Bronchus fibroblast of lung (primary cell): ENCODE data around the gene KIAA0753. TPM values are rescaled to one million over a fixed set of nuclear protein-coding genes. Genes with fewer than 3 reads are reported as not detected.

Experiments
- total RNA-seq: library from RNA; depleted of rRNA; stranded (reverse); fragments of >200 nt; gene quantifications from 2 replicates; pipeline ENCODE4 v1.2.3, GENCODE V29; 2015

KIAA0753 gene
- total RNA-seq: 8.4 and 8.8 TPM in 2 replicates

DNA sequence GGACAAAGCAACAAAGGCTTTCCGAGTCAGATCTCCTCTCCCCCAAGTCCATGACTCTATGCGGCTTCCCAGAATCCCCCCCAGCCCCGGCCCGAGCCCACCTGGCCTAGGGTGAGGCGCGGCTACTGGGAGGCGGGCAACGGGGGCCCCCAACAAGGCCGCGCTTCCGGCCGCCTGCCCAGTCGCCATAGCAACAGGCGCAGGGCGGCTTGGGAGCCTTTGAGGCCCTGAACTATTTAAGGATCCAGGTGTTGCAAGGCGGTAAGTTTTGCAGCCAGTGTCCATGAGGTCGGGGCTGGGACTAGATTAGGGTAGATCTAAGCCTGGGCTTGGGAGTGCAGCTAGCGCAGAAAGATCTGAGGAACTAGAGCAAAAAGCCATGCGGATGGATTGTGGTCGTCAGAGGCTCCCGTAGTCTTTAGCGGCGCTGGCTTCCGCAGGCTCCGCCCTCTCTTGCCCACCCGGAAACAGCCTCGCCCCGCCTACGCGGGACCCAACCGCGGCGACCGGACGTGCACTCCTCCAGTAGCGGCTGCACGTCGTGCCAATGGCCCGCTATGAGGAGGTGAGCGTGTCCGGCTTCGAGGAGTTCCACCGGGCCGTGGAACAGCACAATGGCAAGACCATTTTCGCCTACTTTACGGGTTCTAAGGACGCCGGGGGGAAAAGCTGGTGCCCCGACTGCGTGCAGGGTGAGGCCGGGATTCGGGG lies at the start of gene KIAA0753, which contains the start of gene TXNDC17:
KIAA0753 (minus strand) TSS at position 176 of the 711 bp plus-strand sequence. CDS start 5,608 bp downstream, outside the sequence.
TXNDC17 (plus strand) TSS at position 525 of the 711 bp plus-strand sequence; CDS start at position 548, 23 bp downstream.

DNA sequence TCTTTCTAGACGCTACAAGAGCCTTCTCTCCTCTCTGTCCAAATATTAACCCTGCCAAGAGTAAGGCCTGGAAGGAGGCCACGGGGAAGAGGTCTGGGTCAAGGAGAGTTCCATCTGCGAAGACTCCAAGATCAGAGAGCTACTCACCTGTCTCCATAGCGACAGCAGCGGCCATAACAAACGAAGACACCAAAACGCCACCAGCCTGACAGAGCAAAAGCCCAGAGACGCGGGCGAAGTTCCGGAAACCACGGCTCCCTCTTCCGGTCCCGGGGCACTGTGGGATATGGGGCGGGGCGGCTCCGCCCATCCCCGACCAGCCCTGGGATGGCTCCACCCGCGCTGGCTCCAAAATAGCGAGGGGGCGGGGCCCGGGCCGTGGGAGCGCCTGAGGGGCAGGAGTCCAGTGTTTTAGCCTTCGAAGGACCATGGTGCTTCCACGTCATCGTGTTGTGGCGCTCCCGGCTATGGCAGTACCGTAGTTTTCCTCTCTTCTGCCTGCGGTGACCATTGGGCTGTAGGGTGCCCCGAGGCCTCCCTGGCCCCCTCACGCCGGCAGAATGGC lies 10.9 kb upstream of the KIAA0753 start, which contains the start of the genes C17orf100 and MED31:
C17orf100 (plus strand) TSS at position 409 of the 565 bp plus-strand sequence; CDS start at position 561, 152 bp downstream.
MED31 (minus strand) TSS at position 252 of the 565 bp plus-strand sequence; CDS start at position 175, 77 bp downstream.

GRCh38 chr17:6556121-6557039 lies 84.1 kb downstream of the KIAA0753 start, which contains the start of gene PITPNM3:
Gene PITPNM3, minus strand, starts transcription at chr17:6556555. Its CDS starts 149 bp downstream, at chr17:6556406.

Other genes with a start within 250 kb of the KIAA0753 start
- not detected in 2 replicates for gene AIPL1, start 205.6 kb downstream of the KIAA0753 start, total RNA-seq
- 67.5 and 81.5 TPM in 2 replicates for gene PIMREG, start 196.3 kb downstream of the KIAA0753 start, total RNA-seq
- 0.59 and 0.67 TPM in 2 replicates for gene PITPNM3, start 84.2 kb downstream of the KIAA0753 start, total RNA-seq
- 204 and 314 TPM in 2 replicates for gene TXNDC17, start 349 bp upstream of the KIAA0753 start, total RNA-seq
- gene MED31, start 10.9 kb upstream of the KIAA0753 start, total RNA-seq: 8.6 and 14.1 TPM in 2 replicates
- gene C17orf100, start 11.1 kb upstream of the KIAA0753 start, total RNA-seq: 1.2 and 1.3 TPM in 2 replicates
- gene SLC13A5, start 72.7 kb upstream of the KIAA0753 start, total RNA-seq: not detected in 2 replicates
- 0.59 and 1.5 TPM in 2 replicates for gene XAF1, start 115.3 kb upstream of the KIAA0753 start, total RNA-seq
- gene FBXO39, start 135.5 kb upstream of the KIAA0753 start, total RNA-seq: under 0.01 and 0.34 TPM in 2 replicates
- not detected in 2 replicates for gene TEKT1, start 191.0 kb upstream of the KIAA0753 start, total RNA-seq